ENCODE results near the gene RERE.

RERE gene

DNA sequence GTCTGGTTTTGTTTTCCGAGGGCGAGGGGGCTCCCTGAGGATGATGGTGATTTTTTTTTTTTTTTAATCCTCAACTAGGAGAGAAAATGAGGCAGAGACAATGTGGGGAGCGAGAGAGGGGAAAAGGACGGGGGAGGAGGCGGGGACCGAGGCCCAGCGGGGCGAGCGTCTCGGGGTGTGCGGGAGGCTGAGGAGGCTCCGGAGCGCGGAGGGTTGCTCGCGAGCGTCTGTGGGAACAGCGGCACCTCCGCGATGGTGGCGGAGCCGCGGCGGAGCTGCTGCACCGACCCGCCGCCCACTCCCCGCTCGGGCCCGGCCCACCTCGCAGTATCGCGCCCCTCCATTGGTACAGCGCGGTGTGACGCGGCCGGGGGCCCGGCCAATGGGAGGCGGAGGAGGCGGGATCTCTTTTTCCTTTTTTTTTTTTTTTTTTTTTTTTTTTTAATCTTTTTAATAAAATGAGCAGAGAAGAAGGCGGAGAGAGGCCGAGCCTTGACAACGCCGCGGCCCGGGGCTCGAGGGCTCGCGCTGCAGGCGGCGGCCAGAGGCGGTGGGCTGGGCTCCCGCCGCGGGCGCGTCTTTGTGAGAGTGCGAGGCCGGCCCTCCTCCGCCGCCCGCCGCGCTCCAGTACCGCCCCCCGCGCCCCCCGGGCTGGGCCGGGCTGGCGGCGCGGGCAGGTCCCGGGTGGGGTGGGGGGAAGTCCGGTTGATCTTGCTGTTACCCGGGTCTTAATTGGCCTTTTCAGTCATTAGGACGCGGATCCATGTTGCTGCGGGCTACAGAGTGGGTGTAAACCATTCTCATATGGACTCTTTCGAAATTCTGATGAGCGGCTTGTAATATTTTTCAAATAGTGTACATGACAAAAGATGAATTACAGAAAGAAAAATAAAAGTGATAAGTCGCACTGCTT, at the start of gene RERE:
RERE (minus strand) TSS at position 229 of the 913 bp plus-strand sequence.
- peak; percentile 94 for DNase-seq (ENCODE audit: low read depth)

DNA sequence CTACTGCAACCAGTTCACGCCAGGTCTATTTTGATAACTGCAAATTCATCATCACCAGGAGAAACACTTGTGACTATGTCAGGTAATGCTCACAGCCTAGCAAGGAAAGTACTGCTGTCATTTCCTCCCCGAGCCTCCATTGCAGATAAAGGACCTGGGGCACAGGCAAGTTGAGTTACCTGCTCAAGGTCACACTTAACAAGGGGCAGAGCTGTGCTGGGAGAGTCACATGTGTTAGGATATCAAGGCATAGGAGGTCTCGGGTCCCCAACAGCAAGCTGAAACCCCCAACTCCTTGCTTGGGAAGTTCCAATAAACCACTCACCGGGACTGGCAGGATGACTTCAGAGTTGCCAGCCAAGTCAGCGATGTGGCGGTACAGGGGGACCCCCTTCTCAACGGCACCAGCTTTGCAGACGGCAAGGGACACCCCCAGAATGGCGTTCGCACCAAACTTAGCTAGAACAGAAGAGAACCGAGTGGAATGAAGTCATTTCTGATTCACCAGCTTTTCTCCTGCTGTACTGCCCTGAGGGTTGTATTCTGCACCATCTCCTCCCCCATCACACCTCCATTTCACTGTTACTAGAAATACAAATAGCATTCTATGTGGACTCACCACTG, 49.5 kb upstream of the RERE start:
- no peak for DNase-seq (ENCODE audit: low read depth)

DNA sequence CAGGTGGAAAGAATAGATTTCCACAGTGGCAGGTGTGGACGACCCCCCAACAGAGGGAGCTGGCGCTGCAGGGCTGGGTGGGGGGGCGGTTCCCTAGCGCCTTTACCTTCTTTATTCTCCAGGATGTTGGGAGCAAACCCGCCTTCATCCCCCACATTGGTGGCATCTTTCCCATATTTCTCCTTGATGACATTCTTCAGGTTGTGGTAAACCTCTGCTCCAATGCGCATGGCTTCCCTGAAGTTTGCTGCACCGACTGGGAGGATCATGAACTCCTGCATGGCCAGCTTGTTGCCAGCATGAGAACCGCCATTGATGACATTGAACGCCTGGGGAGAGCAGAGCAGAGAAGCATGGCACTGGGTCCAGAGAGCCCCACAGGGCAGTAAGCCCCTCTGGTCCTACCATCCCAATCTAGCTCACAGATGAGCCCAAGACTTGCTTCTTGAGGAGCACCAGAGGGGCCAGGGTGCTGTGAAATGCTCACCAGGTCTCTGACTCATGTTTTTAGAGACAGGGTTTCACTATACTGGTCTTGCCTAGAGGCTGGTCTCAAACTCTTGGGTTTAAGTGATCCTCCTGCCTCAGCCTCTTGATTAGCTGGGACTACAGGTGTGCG, 48.8 kb upstream of the RERE start:
- no peak for DNase-seq (ENCODE audit: low read depth)

DNA sequence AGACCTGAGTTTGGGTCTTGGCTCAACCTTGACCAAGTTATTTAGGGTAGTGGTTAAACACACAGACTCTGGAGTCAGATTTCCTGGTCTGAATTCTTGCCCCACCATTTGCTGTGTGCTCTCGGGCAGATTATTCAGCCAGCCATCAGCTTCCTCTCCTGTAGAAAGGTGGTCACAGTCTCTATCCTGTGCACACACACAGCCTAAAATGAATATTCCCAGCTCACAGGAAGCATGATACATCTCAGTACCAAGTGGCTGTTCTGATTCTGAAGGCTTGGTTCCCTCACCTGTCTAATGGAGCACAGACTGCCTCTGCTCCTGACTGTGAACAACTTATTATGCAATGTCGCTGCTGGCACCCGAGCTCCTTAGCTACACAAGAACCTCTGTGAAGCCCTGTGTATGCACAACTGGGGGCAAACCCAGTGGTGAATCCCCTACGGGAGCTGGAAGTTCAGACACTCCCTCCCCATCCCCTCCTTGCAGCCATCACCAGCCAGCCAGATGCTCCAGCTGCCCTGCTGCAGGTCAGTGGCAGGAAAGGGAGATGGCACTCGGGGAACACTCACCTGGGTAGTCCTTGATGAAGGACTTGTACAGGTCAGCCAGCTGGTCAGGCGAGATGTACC, 47.4 kb upstream of the RERE start:
- no peak for DNase-seq (ENCODE audit: low read depth)

DNA sequence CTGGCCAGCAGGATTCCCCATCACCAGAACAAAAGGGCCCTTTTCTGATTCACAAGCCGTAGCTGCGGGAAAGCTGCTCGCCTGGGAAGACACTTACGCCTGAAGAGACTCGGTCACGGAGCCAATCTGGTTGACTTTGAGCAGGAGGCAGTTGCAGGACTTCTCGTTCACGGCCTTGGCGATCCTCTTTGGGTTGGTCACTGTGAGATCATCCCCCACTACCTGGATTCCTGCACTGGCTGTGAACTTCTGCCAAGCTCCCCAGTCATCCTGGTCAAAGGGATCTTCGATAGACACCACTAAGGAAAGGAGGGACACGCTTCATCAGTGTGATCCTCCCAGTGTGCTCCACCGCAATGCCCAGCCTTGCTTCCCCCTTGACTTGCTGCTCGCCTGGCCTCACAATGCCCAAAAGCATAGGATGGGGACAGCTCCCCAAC, 46.4 kb upstream of the RERE start:
- no peak for DNase-seq (ENCODE audit: low read depth)

DNA sequence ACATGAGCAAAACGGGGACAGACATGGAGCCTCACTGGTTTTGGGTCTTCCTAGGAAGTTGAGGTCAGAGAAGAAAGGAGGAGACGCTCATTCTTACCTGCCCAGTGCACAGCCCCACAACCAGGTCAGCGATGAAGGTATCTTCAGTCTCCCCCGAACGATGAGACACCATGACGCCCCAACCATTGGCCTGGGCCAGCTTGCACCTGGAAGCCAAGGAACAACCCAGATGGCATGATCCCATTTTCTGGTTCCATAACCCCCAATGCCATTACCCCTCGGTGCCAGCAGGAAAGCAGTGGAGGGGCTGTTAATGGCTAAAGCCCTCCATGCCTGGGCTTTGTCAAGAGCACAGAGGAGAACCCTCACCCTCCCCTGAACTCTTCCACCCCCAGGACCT, 45.7 kb upstream of the RERE start:
- no peak for DNase-seq (ENCODE audit: low read depth)

DNA sequence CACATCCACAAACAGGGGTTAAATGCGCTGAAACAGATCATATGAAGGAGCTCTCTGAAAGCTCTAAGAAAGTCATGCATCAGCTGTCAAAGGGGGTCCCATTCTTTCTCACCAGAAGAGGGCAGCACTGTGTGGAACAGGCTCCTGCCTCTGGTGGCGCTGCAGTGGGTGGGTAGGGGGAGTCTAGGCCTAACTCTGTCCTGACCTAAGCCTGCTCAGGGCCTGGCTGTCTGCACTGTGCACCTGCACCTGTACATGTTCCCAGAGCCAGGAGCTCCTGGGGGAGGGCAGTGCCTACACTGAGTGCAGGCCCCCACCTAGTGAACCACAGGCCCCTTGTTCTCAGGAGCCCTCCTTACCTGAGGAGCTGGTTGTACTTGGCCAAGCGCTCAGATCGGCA, 45.1 kb upstream of the RERE start:
- DNase-seq (ENCODE audit: low read depth) = no peak

DNA sequence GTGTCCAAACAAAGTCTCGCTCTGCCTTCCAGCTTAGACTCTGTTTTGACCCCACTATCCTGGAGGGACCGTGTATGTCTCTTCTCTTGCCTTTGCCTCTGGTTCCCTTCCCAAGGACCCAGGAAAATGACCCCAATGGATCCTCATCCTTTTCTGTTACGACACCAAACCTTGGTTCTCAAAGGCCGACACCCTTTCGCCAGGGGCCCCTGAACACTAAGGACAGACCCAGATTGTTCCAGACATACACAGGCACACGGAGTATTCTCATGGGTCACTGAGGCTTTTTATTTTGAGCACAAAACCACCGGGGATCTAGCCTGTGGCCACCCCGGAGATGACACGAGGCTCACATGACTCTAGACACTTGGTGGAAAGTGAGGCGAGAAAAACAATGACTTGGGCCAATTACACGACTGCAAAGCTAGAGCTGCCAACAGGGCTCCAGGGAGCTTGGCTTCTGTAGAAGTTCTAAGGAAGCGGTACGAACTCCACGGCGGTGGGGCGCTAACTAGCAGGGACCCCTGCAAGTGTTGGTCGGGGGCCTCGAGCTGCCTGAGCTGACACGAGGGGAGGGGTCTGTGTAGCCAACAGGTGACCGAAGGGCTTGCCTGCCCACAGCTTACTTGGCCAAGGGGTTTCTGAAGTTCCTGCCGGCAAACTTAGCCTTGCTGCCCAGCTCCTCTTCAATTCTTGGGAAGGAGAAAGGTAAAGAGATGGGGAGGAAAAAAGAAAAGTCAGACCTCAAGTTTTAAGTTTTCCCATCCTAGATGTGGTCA, 43.5 kb upstream of the RERE start:
- no peak for DNase-seq (ENCODE audit: low read depth)

DNA sequence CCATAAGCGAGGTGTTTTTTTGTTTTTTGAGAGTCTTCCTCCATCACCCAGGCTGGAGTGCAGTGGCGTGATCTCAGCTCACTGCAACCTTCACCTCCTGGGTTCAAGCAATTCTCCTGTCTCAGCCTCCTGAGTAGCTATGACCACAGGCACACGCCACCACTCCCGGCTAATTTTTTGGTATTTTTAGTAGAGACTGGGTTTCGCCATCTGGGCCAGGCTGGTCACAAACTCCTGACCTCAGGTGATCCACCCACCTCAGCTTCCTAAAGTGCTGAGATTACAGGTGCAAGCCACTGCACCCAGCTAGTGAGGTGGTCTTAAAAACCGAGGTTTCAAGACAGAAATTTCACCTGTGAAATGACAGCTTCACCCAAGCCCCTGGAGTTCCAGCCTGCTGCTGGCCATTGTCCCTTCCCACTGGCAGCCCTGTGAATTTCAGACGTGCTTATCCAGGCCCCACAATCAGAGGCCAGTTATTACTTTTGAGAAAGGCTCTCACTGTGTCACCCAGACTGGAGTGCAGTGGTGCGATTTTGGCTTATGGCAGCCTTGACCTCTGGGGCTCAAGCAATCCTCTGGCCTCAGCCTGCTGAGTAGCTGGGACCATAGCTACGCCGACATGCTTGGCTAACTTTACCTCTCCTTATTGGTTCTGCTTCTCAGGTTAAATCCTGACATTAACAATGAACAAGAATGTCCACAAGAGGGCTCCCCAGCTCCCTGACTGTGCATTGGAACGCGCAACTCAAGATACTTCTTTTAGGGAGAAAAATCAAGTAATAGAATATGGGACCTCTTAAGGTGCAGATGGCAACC, 41.7 kb upstream of the RERE start:
- DNase-seq (ENCODE audit: low read depth) = no peak

DNA sequence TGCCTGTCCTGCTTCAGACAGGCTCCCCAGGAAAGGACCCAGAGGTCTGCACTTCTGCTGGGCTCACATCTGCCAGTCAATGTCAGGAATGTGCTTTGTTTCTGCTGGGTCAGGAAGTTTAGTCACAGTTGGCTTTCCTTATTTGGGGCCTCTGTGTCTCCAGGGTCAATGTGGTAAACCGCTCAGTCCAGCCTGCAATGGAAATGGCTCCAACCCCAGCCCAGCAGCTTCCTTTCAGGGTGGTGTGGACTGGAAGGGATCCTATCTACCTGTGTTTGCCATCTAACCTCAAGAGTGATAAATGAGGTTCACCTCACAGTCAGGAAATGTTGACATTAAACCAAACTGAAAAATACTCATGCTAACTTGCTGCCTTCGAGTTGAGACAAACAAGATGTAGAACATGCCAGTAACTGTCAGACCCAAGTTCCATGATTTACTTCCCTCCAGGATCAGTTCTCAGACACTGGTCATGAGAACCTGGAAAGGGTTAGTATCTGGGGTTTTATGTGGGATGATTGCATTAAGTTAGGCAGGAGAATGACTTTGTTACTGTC, 40.8 kb upstream of the RERE start:
- no peak for DNase-seq (ENCODE audit: low read depth)

DNA sequence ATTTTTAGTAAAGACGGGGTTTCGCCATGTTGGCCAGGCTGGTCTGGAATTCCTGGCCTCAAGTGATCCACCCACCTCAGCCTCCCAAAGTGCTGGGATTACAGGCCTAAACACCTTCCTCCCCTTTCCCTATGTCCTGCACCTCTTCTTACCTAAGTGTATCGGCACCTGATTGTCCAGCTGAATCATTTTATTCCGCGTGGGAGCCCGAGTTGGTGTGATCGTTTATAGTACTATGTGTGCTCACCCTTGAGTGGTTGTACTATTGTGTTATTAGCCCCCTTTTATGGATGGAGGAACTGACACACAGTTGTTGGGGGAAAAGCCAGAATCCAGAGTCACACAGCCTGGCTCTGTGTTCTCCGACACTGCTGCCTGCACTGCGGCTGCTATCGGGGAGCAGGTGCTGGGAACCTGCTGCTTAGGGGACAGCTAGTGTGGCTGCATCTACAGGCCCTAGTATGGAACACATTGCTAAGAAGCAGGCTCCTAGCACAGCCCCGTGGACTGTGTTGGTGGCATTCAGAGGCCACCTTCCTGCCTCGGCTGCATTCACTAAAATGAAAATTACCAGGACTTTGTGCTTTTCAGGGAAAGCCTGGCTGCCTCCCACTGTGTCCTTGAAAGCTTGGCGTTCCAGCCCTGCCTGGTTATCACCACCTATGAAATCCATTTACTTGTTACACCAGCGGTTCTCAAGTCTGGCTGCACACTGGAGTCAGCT, 39.4 kb upstream of the RERE start:
- no peak for DNase-seq (ENCODE audit: low read depth)

DNA sequence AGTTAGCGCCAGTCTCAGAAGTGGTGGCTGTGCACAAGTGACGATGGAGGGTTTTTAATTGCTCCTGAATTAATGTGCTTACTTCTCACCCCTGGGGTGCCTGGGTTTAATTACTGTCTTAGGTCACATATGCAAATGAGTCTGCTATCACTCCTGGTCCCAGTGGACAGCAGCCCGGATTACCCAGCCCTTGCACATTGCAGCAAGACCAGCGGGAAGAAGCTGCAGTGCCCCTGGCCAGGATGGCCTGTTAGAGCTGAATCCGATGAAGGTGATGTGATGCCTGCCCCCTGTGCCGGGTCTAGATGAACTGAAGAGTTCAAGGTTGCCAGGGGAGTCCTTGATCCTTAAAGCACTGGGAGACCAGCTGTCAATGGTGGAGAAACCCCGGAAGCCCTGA, 36.8 kb upstream of the RERE start:
- DNase-seq (ENCODE audit: low read depth) = no peak

DNA sequence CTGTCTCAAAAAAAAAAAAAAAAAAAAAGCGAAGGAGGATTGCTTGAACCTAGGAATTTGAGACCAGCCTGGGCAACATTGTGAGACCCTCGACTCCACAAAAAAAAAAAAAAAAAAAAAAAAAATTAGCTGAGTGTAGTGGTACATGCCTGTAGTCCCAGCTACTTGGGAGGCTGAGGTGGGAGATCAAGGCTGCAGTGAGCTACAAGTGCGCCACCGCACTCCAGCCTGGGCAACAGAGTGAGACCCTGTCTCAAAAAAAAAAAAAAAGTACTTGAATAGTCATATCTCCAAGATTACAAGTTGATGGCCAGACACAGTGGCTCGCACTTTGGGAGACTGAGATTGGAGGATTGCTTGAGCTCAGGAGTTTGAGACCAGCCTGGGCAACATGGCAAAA, 33.6 kb upstream of the RERE start:
- DNase-seq (ENCODE audit: low read depth) = no peak

DNA sequence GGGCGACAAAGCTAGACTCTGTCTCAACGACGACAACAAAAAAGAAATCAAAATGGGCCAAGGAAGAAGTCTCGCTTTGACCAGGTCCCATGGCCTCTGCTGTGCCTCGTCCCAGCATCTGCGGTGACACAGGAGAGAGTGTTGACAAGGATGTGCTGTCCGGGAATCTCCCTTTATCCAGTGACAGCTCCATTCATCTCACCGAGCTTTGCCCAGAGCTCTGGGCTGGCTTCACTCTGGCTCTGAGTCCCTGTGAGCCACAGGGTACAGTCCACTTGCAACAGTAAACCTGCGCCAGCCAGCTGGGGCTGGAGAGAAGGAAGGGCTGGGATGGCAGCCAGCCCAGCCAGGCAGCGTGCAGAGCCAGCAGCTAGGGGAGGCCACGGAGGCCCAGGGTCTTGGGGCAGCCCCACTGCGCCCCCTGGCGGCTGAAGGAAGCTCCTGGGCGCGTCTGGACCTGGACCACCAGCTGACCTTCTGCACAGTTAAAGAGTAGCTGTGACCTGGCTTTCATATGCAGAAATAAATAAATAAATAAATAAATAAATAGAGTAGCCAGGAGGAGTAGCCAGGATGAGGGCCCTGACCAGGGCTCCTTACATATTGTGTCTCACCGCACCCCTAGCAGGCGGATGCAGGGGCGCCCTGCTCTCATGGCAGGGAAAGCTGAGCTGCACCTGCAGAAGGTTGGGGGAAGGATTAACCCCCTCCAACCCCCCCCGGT, 31.4 kb upstream of the RERE start:
- DNase-seq (ENCODE audit: low read depth) = peak; percentile 49

DNA sequence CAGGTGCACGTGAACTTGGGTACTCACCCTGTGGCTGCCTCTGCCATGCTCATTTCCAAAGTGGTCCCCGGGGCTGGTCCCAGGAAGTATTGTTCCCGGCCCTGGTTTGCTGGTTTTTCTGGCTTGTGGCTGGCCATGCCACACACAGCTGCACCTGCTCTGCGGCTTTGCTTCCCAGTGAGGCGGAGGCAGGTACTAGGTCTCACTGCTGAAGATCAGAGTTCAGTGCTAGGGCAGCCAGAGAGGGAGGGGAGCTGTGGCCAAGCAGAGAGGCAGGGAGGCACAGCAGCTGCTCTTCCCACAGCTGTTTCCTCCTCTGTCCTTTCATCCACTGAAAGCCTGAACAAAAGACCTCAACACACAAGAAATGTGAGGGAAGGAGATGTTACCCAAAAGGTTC, 30.6 kb upstream of the RERE start:
- no peak for DNase-seq (ENCODE audit: low read depth)

DNA sequence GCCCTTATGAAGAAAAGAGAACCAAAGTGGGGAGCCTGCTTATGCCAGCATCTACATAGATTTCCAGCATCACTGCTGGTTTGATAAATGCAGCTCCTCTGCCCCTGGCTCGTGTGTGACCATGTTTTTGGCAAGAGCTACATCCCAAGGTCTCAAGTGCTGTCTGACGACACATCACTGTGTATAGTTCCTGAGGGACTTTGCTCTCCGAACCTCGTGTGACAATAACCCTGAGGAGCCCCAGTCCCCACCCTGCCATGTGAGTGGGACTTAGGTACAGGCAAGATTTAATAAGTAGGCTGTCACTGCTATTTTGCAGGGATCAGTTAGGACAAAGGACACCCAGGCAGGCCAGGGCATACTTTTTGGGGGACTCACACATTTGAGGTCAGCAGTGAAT, 28.8 kb upstream of the RERE start:
- DNase-seq (ENCODE audit: low read depth) = no peak

DNA sequence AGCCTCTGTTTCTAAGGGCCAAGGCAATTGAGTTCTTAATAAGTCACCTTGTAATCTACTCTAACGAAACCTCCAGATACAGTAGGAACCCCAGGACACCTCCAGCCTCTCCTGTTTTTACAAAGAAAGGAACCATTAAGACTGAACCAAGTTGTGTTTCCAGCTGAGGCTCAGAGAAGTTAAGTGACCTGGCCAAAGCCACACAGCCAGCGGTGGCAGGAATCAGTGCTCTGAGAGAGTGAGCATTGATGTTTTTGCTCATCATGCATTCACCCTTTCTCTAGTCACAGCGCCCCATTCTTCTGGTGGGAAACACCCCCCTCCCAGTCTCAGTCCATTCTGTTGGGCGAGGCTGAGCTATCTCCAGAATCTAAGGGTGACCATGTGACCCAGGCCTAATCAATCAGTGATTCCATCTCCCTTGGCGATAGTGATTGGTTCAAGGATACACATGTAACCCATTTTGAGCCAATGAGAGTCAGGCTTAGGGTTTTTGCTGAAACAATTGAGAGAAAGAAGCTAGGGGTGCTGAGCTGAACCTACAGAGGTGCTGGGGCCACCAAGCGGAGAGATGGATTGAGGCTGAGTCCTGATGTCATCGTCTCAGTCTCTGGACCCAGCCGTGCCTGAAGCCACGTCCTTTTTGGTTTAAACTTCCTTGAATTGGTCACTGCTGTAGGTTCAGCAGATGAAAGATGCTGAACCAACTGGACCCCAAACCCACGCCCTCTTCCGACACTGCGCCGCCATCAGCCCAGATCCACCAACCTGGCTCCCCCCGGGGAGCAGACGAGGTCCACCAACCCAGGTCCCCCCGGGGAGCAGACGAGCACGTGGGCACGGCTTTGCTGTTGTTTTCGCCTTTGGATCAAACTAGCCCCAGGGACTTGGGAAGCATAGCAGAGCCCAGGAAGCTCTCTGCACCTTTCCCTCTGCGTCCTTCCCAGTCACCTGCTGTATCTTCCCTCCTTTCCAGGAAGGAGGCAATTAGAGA, 28.0 kb upstream of the RERE start:
- DNase-seq (ENCODE audit: low read depth) = no peak

DNA sequence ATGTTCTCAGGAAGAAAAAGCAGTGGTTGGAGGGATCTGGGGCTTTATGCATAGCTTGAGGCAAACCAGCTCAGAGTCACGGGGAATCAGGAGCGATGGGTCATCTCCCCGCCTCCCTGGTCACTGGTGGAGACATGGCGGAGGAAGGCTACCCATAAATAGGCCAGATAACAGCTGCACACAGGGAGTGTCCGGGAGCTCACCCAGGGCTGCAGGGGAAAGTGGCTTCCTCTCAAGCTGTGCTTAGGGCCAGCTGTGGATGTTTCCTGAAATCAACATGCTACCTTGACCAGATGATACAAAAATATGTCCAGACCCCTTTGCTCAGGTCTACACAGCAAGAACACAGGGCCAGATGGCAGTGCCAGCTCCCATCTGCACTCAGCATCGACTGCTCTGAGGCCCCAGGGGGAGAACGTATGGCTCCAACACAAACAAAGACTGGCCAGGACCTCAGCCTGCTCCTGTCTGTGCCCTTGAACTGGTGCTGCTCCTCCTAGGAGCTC, 27.1 kb upstream of the RERE start:
- DNase-seq (ENCODE audit: low read depth) = no peak

Data from stimulated activated CD8-positive, alpha-beta memory T cell treated with anti-CD3 and anti-CD28 coated beads, Interleukin-12 subunit alpha, Interleukin-12 subunit beta, amount 100 ng/mL, for 4 hours (primary cell).